ENCODE data around the gene CLIP1.

DNA sequence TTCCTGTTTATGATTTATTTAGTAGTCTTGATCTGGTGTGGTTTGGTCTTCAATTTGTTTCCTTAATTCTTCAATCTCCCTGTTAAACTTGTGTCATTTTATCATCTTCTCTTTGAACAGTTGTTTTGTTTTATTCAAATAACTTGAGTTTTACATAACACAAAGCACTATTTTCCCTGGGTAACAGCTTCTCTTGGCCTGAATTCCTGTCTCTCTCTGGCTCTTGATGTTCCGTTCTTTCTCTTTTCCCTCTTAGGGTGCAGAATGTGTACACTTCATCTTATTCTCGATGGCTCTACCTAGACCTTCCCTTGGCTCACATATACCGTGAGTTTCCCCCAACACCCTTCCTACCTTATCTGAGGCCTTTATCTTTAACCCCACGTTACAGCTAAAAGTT lies 119.4 kb downstream of the CLIP1 start:
- TF ChIP-seq EZH2 (IDR thresholded peaks at IDR 0.05) (no peak), TCF7L2 (IDR thresholded peaks at IDR 0.05; ENCODE audit: borderline replicate concordance, extremely low read depth, insufficient read depth, insufficient read length) (no peak), POLR2AphosphoS5 (IDR thresholded peaks at IDR 0.05; ENCODE audit: low read depth, low read length) (no peak), RAD21 (IDR thresholded peaks at IDR 0.05; ENCODE audit: low read depth) (no peak), ZNF274 (IDR thresholded peaks at IDR 0.05; ENCODE audit: low read depth, low read length) (no peak), POLR2A (IDR thresholded peaks at IDR 0.05; ENCODE audit: borderline replicate concordance, extremely low read depth, insufficient read depth, insufficient read length) (no peak), CEBPB (IDR thresholded peaks at IDR 0.05; ENCODE audit: low read depth) (no peak), EZH2phosphoT487 (IDR thresholded peaks at IDR 0.05; ENCODE audit: borderline replicate concordance) (no peak), EGR1 (IDR thresholded peaks at IDR 0.05; ENCODE audit: low read depth) (no peak)
- TF ChIP-seq, protein P1, sequence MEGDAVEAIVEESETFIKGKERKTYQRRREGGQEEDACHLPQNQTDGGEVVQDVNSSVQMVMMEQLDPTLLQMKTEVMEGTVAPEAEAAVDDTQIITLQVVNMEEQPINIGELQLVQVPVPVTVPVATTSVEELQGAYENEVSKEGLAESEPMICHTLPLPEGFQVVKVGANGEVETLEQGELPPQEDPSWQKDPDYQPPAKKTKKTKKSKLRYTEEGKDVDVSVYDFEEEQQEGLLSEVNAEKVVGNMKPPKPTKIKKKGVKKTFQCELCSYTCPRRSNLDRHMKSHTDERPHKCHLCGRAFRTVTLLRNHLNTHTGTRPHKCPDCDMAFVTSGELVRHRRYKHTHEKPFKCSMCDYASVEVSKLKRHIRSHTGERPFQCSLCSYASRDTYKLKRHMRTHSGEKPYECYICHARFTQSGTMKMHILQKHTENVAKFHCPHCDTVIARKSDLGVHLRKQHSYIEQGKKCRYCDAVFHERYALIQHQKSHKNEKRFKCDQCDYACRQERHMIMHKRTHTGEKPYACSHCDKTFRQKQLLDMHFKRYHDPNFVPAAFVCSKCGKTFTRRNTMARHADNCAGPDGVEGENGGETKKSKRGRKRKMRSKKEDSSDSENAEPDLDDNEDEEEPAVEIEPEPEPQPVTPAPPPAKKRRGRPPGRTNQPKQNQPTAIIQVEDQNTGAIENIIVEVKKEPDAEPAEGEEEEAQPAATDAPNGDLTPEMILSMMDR (IDR thresholded peaks at IDR 0.05 in 2 of 3, conservative IDR thresholded peaks at IDR 0.05 in 1 of 3; ENCODE audit: borderline replicate concordance in 1 of 3, insufficient read depth in 1 of 3, low read depth in 2 of 3, low read length in 2 of 3), result no peak
- TF ChIP-seq, protein P2, sequence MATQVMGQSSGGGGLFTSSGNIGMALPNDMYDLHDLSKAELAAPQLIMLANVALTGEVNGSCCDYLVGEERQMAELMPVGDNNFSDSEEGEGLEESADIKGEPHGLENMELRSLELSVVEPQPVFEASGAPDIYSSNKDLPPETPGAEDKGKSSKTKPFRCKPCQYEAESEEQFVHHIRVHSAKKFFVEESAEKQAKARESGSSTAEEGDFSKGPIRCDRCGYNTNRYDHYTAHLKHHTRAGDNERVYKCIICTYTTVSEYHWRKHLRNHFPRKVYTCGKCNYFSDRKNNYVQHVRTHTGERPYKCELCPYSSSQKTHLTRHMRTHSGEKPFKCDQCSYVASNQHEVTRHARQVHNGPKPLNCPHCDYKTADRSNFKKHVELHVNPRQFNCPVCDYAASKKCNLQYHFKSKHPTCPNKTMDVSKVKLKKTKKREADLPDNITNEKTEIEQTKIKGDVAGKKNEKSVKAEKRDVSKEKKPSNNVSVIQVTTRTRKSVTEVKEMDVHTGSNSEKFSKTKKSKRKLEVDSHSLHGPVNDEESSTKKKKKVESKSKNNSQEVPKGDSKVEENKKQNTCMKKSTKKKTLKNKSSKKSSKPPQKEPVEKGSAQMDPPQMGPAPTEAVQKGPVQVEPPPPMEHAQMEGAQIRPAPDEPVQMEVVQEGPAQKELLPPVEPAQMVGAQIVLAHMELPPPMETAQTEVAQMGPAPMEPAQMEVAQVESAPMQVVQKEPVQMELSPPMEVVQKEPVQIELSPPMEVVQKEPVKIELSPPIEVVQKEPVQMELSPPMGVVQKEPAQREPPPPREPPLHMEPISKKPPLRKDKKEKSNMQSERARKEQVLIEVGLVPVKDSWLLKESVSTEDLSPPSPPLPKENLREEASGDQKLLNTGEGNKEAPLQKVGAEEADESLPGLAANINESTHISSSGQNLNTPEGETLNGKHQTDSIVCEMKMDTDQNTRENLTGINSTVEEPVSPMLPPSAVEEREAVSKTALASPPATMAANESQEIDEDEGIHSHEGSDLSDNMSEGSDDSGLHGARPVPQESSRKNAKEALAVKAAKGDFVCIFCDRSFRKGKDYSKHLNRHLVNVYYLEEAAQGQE (IDR thresholded peaks at IDR 0.05; ENCODE audit: low read depth), result no peak

All from HCT116 (cell line).